HG03139 (cell line): Measurements from ENCODE around the gene CALCB.
"Not testable (repeated sequence)": the region's sequence is repeated elsewhere in the genome, so short reads cannot be mapped to it uniquely, and the experiment has no call there.

Source experiments
- ATAC-seq: cut with Tn5 transposase; IDR thresholded peaks from one replicate; pipeline ENCODE4 v1.9.1; 2021; ENCODE audit not compliant: unreplicated experiment

Gene CALCB, protein sequence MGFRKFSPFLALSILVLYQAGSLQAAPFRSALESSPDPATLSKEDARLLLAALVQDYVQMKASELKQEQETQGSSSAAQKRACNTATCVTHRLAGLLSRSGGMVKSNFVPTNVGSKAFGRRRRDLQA

DNA sequence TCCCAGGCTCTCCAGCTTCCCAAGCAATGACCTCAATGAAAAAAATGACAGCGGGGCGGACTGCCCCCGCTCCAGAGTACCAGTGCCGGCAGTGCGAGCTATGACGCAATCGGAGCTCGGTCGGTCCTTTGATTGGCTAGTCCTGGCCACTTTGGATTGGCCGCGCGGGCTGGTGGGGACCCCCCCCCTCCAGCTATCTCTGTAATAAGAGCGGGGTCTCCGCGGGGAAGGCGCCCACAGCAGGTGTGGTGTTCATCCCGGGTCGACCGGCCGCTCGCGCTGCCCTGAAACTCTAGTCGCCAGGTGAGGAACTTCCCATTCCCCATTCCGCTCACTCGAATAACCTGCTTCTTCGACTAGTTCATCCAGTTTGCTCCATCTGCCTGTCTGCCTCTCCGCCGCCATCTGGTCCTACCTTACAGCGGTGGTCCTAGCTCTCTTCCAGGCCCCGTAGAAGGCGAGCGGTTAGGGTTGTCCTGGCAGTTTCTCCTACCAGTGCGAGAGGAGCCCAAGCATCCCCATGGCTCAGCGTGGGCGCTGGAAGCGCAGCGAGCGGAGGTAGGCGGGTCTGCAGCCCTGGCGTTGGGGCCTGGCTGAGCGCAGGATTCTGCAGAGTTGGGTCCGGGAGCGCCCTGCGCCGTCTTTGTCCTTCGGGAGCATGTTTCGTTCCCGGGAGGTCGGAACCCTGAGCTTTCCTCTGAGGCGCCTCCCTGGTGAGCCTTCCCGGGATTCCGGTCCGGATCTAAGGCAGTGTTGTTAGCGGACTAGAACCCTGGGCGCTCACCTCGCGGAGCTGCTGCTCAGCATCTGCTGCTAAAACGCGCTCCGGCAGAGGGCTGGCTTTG, at the start of gene CALCB:
Gene CALCB, plus strand, starts transcription at position 233 of the 845 bp plus-strand sequence. CDS start 1,126 bp downstream, outside the sequence.
- no peak for ATAC-seq

- ATAC-seq = no peak
These were observed 46.4 kb upstream of the CALCB start for GRCh38 chr11:15027011-15027410.

- no peak for ATAC-seq
These were observed 45.4 kb upstream of the CALCB start for GRCh38 chr11:15027956-15028355.

DNA sequence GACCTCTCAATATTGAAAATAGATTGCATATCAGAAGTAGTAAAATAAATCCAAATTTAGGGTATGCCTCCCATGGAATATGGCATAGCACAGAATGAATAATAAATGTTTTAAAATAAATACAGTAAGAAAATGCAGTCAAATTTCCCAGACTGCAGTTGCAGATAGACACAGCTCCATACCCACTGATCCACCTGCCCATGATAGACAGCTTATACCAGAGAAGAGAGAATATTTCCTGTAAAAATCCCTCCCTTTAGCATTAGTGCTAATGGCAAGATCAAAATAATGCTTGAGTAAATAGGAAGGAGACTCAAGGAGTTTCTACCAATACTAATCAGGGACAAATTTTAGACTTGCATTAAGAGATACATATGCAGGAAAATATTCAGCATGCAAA, 45.0 kb upstream of the CALCB start:
- ATAC-seq = no peak

DNA sequence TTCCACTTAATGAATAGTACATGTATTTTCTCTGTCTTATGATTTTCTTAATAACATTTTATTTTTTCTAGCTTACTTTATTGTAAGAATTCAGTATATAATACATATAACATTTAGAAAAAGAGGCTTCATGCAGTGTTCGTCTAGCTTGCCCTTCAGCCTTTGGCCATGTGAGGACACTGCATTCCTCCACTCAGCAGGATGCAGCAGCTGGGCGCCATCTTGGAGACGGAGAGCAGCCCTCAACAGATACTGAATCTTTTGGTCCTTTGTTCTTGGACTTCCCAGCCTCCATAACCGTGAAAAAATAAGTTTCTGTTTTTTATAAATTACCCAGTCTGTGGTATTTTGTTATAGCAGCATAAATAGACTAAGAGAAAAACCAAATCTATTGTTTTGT, 41.4 kb upstream of the CALCB start:
- not testable (repeated sequence) for ATAC-seq

DNA sequence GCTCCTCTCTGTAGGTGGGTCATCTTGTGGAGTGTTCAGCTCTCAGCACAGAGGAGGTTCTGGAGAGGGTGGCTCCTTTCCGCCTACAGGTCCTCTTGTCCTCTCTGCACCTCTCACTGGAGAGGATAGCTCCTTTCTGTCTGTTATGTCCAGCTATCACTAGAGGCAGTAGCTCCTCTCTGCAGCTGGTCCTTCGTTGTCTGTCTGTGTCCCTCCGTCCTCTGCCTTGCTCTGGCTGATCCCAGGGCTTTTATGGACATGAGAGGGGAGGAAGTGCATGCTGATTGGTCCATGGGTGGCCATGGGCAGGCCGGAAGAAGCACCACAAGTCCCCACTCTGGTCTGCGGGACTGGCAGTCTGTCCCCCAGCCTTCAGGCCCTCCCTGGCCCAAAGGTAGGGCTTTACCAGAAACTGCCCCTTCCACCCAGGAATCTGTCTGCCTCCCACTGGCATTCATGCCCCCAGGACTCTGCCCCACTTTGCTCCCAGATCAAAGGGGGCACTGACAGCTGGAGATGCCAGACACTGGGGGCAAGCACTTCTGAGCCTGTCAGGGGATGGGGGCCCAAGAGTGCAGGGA, 38.6 kb upstream of the CALCB start:
- no peak for ATAC-seq

GRCh38 chr11:15035283-15035682, 38.1 kb upstream of the CALCB start:
- no peak for ATAC-seq

DNA sequence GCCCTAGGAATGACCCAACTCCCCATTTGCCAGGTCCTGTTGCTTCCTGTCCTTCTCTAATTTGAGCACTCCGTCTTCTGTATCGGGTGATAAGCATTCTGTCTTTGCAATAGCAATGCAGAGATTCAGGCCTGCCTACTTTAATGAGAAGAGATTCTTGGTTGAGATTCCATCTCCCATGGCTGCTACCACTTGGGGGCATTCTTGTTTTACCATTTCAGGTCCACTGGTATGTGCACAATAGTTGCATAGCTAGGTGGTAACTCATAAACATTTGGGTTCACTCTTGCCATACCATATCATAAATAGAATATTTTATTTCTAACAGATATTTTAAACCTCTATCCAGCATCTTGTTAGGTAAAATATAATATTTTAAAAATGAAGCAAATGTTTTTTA, 34.4 kb upstream of the CALCB start:
- no peak for ATAC-seq

GRCh38 chr11:15045209-15045608, 28.2 kb upstream of the CALCB start:
- no peak for ATAC-seq

GRCh38 chr11:15045891-15046290, 27.5 kb upstream of the CALCB start:
- ATAC-seq = no peak

DNA sequence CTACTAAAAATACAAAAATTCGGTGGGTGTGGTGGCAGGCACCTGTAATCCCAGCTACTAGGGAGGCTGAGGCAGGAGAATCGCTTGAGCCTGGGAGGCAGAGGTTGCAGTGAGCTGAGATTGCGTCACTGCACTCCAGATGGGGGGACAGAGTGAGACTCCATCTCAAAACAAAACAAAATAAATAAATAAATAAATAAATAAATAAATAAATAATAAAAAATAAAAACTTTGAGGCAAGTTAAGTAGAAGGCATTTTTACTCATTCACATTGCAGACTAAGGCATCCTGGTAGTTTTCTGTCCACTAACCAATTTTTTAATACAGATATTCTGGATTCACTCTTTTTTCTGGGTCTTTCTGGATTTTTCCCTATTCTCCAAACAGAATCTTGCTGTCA, 26.7 kb upstream of the CALCB start:
- ATAC-seq = not testable (repeated sequence)

GRCh38 chr11:15048616-15049015, 24.8 kb upstream of the CALCB start:
- no peak for ATAC-seq

DNA sequence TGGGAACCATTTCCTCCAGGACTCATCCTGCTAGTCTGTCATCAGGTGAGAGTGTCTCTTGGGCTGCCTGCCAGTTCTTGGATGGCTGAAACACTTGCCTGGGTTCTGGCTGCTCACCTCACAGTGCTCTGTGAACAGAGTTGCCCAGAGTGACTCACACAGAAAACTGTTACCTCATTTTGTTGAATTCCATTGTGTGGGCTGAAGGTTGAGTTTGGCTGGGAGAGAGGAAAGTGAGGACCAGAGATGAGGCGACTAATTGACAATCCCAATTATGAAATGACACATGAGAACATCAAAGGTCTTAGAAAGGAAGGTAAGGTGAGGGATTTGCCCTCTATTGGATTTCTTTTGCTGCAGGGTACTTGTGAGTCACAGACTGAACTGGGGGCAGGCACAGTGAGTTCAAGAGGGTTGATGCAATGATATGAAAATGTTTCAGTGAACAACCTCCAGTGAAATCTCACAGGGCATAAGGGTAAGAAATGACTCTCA, 20.2 kb upstream of the CALCB start:
- no peak for ATAC-seq

DNA sequence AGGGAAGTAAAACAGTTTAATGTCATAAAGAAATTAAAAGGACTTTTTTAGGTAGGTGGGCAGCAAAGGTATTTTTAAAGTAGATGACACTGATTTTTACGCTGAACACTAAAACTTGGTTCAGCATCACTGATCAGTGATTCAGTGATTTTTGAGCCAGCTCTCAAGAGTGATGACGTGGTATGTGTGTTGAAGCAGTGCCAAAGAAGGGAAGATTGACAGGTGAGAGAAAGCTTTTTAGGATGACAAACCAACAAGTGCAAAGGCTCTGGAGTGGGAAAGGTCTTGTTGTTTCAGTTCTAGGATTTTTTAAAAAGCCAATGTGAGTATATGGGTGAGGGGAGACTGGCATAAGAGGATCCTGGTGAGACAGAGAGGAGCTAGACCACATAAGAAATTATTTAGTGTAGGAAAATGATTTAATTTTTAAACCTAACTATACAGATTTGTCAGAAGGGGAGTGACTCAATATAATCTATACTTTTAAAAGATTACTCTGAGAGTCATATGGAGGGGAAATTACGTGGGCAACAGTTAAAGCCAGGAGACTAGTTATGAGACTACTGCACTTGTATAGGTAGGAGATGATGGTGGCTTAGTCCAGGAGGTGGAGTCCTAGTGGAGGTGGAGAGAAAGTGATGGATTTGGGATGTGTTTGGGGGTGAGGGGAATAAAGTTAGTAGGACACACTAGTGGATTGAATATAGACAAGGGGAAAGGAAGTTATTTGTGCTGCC, 17.6 kb upstream of the CALCB start:
- no peak for ATAC-seq

- no peak for ATAC-seq
These were observed 16.1 kb upstream of the CALCB start for GRCh38 chr11:15057329-15057728.

DNA sequence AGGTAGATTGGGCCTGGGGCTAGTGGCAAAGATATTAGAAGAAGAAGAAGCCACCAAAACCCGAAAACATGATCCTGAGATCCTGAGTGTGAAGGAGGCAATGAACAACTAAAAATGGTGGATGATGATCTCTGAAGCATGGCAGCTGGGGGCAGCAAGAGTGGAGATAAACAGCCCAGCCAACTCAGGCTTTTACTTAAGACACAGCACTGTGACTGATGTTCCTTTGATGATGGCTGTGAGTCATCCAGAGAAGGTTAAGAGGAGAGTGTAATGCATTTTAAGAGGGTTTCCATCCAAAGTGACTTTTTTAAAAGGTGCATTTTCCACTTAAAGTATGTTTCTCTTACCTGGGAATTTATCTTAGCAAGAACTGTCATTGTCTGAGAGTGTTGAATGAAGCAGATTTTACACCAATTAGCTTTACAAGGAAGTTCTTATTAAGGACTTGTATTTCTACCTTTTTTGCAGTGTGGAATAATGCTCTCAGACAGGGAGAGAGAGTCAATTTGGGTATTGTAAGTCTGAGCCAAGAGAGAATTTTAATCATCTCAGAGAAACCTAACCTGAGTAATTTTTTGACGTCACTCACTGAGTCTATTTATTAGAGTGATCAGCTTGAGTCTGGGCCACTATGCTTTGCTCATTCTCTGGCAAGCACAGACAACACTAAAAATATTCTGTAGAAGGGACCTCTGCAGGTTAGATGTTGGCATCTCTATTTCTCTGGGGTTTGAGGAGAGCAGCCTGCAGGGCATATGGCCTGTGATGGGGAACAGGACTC, 14.1 kb upstream of the CALCB start:
- no peak for ATAC-seq

DNA sequence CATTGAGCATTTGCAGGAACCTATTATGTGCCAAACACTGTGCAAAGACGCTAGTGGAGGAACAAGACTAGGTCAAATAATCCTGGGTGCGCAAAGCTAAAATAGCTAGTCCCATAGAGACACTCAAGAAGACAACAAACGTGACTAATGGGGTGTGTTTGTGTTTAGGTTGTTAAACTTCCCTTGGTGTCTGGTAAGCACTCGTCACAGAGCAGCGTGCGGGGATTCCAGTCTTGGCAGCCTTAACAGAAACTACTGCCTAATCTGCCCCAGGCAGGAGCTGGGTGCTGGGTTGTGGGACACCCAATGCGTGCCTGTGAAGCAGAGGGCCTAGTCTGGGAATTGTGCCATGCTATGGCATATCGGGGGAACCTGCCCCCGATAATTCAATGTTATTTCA, 10.8 kb upstream of the CALCB start:
- ATAC-seq = no peak

GRCh38 chr11:15069751-15070150, 3.6 kb upstream of the CALCB start:
- ATAC-seq = not testable (repeated sequence)

GRCh38 chr11:15071556-15072255, 1.7 kb upstream of the CALCB start:
- no peak for ATAC-seq

DNA sequence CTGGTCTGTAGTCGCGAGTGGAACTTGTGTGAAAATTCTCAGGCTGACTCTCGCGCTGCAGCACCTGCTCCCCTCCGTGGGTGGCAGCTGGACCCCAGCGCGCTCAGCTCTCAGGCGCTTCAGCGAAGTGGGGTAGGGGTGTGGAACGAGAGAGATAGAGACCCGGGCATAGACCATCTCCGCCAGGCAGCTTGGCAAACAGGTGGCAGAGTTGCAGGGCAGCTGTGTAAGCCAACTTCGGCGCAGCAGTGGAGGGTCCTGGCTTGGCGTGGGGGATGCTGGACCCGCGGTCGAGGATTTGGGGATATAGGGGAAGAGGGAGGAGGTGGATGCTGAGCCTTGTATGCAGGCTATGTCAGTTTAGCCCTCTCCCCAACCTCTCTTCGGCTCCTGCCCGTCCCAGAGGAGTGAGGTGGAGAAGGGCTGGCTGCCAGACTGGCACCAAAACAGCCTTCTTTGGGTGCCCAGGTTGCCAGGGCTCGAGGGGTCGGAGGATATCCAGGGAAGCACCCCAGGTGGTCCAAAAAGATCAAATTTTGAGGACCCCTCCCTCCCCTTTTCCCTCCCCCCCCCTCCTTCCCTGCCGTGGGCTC, 746 bp upstream of the CALCB start:
- no peak for ATAC-seq
